HepG2 (cell line): ENCODE measurements around the gene CTCF. TPM values are rescaled to one million over a fixed set of nuclear protein-coding genes. Genes with fewer than 3 reads are reported as not detected.

Experiments
- ATAC-seq: fragments of 200-7000 bp; cut with Tn5 transposase; 3 replicates; pipeline ENCODE4 v1.9.1; 2020; ENCODE audit warnings: mild to moderate bottlenecking, moderate library complexity
- BruUV-seq: library from RNA; stranded (reverse); fragments of 400-500 nt; replicated peaks from 2 replicates; lab custom pipeline; 2021; lab: Mats Ljungman, UMichigan
- CTCF ChIA-PET: fragments of 300-600 bp; formaldehyde crosslinking; extraction: SDS; loops from one replicate; lab custom pipeline; 2021; ENCODE audit warnings: low total read pairs, inconsistent platforms, low intra/inter-chr PET ratio; lab: Yijun Ruan, JAX
- POLR2A ChIA-PET: fragments of 350-600 bp; sonication (Branson Sonifier 250); formaldehyde crosslinking; loops from one replicate; lab custom pipeline; 2020; ENCODE audit warnings: antibody characterized with exemption, inconsistent platforms; lab: Yijun Ruan, JAX
- DNase-seq: peaks from one replicate; pipeline ENCODE4 v3.0.0-alpha.2; 2015; ENCODE audit warnings: low spot score
- FAIRE-seq: peaks from 3 replicates; lab custom pipeline; 2011; peaks lifted over from hg19 to GRCh38; lab: Jason Lieb, UNC
- H2AFZ ChIP-seq: one replicate; pipeline ENCODE4 v1.6.1; 2011; ENCODE audit warnings: low read length, inconsistent platforms
- H3K27ac ChIP-seq: fragments of 300-600 bp; 3 replicates; pipeline ENCODE4 v1.8.0; 2011; ENCODE audit warnings: mixed run types, mild to moderate bottlenecking, mixed read lengths, low read length, inconsistent platforms; ENCODE audit not compliant: insufficient read depth; ENCODE audit errors: extremely low read length
- H3K27me3 ChIP-seq, 2 experiments: fragments of 200-600 bp in 1 of 2; 2 replicates in 1 of 2; 3 replicates in 1 of 2; pipeline versions ENCODE4 v1.6.0 to v1.8.0; 2011; ENCODE audit warnings: low read length in 2 of 2, mild to moderate bottlenecking in 2 of 2, moderate library complexity in 2 of 2, inconsistent platforms in 1 of 2; ENCODE audit not compliant: insufficient read depth in 2 of 2, control insufficient read depth in 1 of 2
- H3K36me3 ChIP-seq, 2 experiments: fragments of 200-600 bp in 1 of 2; replicated peaks in 1 of 2; 2 replicates in 1 of 2; 3 replicates in 1 of 2; pipeline versions ENCODE4 v1.5.1 to v1.8.0; 2011; ENCODE audit warnings: low read length in 2 of 2, inconsistent platforms in 1 of 2; ENCODE audit not compliant: insufficient read depth in 2 of 2, control insufficient read depth in 1 of 2
- H3K4me1 ChIP-seq: 2 replicates; pipeline ENCODE4 v1.5.1; 2012; ENCODE audit warnings: low read length, inconsistent platforms; ENCODE audit not compliant: insufficient read depth
- H3K4me2 ChIP-seq: 2 replicates; pipeline ENCODE4 v1.6.0; 2011; ENCODE audit warnings: low read depth, low read length, inconsistent platforms
- H3K4me3 ChIP-seq, 3 experiments: fragments of 200-600 bp in 1 of 3; sonication (generic), shearing (Covaris generic) in 1 of 3; replicated peaks in 1 of 3; 2 replicates each; pipeline ENCODE4 v1.5.1; 2011 to 2016; ENCODE audit warnings: low read length in 3 of 3, inconsistent platforms in 2 of 3, low read depth in 2 of 3, mild to moderate bottlenecking in 2 of 3, control low read depth in 1 of 3, mixed read lengths in 1 of 3; ENCODE audit not compliant: insufficient read depth in 1 of 3
- H3K79me2 ChIP-seq: one replicate; pipeline ENCODE4 v1.6.1; 2011; ENCODE audit warnings: low read length, inconsistent platforms; ENCODE audit not compliant: insufficient read depth
- H3K9ac ChIP-seq: 2 replicates; pipeline ENCODE4 v1.6.0; 2011; ENCODE audit warnings: mild to moderate bottlenecking, low read depth, low read length, inconsistent platforms; ENCODE audit not compliant: insufficient read depth
- H3K9me3 ChIP-seq: 2 replicates; pipeline ENCODE4 v1.5.1; 2012; ENCODE audit warnings: mild to moderate bottlenecking, low read length
- H4K20me1 ChIP-seq: 2 replicates; pipeline ENCODE4 v1.6.0; 2011; ENCODE audit warnings: inconsistent platforms, mild to moderate bottlenecking, low read length, moderate library complexity; ENCODE audit not compliant: insufficient read depth
- AHR ChIP-seq: IDR thresholded peaks from 2 replicates; pipeline ENCODE4 v1.6.1; 2018; ENCODE audit warnings: missing genetic modification reagents, missing compliant biosample characterization
- HINFP ChIP-seq: sonication (generic); formaldehyde crosslinking; IDR thresholded peaks from 2 replicates; pipeline ENCODE4 v1.4.0; 2020; ENCODE audit warnings: low read depth, mild to moderate bottlenecking, missing genetic modification reagents
- PITX1 ChIP-seq: sonication (generic); formaldehyde crosslinking; IDR thresholded peaks from 2 replicates; pipeline ENCODE4 v1.5.1; 2020; ENCODE audit warnings: mild to moderate bottlenecking, missing genetic modification reagents
- PRDM15 ChIP-seq: sonication (generic); formaldehyde crosslinking; IDR thresholded peaks from 2 replicates; pipeline ENCODE4 v1.4.0; 2020; ENCODE audit warnings: missing genetic modification reagents
- PTBP1 ChIP-seq: fragments of 200-400 bp; formaldehyde crosslinking; IDR thresholded peaks from 2 replicates; pipeline ENCODE4 v1.6.1; 2018; ENCODE audit warnings: low read length, low read depth; ENCODE audit not compliant: poor library complexity, severe bottlenecking
- RARA ChIP-seq: IDR thresholded peaks from 2 replicates; pipeline ENCODE4 v1.6.1; 2016; ENCODE audit warnings: missing genetic modification reagents, missing compliant biosample characterization
- SALL1 ChIP-seq: sonication (generic); formaldehyde crosslinking; IDR thresholded peaks from 2 replicates; pipeline ENCODE4 v1.8.0; 2022; ENCODE audit warnings: mild to moderate bottlenecking, missing genetic modification reagents
- TGIF2 ChIP-seq: IDR thresholded peaks from 2 replicates; pipeline ENCODE4 v1.6.1; 2016; ENCODE audit warnings: control low read depth, missing compliant biosample characterization
- ZFP37 ChIP-seq: sonication (generic); formaldehyde crosslinking; IDR thresholded peaks from 2 replicates; pipeline ENCODE4 v1.4.0; 2020; ENCODE audit warnings: missing genetic modification reagents, borderline replicate concordance
- ZNF512B ChIP-seq: sonication (generic); formaldehyde crosslinking; IDR thresholded peaks from 2 replicates; pipeline ENCODE4 v1.5.1; 2020; ENCODE audit warnings: missing genetic modification reagents, mild to moderate bottlenecking, borderline replicate concordance
- ZNF704 ChIP-seq: sonication (generic); formaldehyde crosslinking; IDR thresholded peaks from 2 replicates; pipeline ENCODE4 v1.8.1; 2023; ENCODE audit warnings: mild to moderate bottlenecking, inconsistent platforms, moderate library complexity, missing genetic modification reagents, borderline replicate concordance
- WGBS: methylation state at CpG from one replicate; pipeline ENCODE4 v1.1.6; 2017; ENCODE audit warnings: low lambda C conversion rate; 5-methylcytosine and 5-hydroxymethylcytosine counted together
- in situ Hi-C: cut with HindIII; loops from 2 replicates; pipeline ENCODE4 v1.10.0; 2017; ENCODE audit warnings: low pct_unique_long_range_greater_than_20kb; ENCODE audit not compliant: extremely low pct_ligation_motif_present
- intact Hi-C: fragments of 100-400 bp; cut with micrococcal nuclease; formaldehyde crosslinking; loops from one replicate; pipeline ENCODE4 v1.10.0; 2022; ENCODE audit not compliant: unreplicated experiment
- polyA plus RNA-seq, 8 experiments: library from polyadenylated mRNA; depleted of rRNA in 3 of 8; stranded (reverse) in 7 of 8; unstranded in 1 of 8; fragments of >200 nt; fragmentation: Illumina TruSeq in 4 of 8; extraction: Trizol in 4 of 8; gene quantifications; 2 replicates each; pipeline versions ENCODE4 v1.2.1 to v1.2.3, GENCODE V29; 2011 to 2016; ENCODE audit warnings: low read depth in 4 of 8, missing spikeins in 1 of 8, mixed read lengths in 1 of 8; ENCODE audit not compliant: insufficient read depth in 1 of 8
- total RNA-seq, 5 experiments: library from RNA; depleted of rRNA; stranded (reverse); fragments of >200 nt; fragmentation: Illumina TruSeq; extraction: Trizol; gene quantifications; 2 replicates each; pipeline ENCODE4 v1.2.3, GENCODE V29; 2016; ENCODE audit warnings: low read depth in 1 of 5

CTCF gene
- total and polyA plus RNA-seq, 2 of the 13 experiments (the other 11 are each of a cell fraction or from before 2014, with no cell fraction given) = 19.5 to 37.5 TPM

- peak overlapping the region; percentile 76 for H3K9ac ChIP-seq
- peaks cover 39% of the 10 kb centered on the region for H3K4me1 ChIP-seq
- H3K4me2 ChIP-seq = peak overlapping the region; percentile 98
- H3K79me2 ChIP-seq = no peaks in the 10 kb centered on the region
- FAIRE-seq = peak; percentile 98
- intact Hi-C loops = loop anchor here (1.0 kb wide), 1 partner anchor 147 kb away; no protein-coding TSS in a partner anchor
- H3K9me3 ChIP-seq = no peaks in the 10 kb centered on the region
- no peak overlapping the region for H2AFZ ChIP-seq
- peak overlapping the region; percentile 77 to 96 (median 88) for H3K4me3 ChIP-seq
- no peaks in the 10 kb centered on the region; a peak in 1 of 5 replicates for H3K27me3 ChIP-seq
- WGBS = 6% methylated on average over 7 of the region's 18 CpGs
- in situ Hi-C loops = loop anchor here (5.0 to 10.0 kb wide), 2 partner anchors 139 to 267 kb away; partner anchors contain the start of genes CTRL, PSMB10, RANBP10 and TSNAXIP1
- no peaks in the 10 kb centered on the region for H4K20me1 ChIP-seq
- peak; percentile 88 for ATAC-seq
- no TSS peak for BruUV-seq
- ChIA-PET CTCF (interaction anchor here (0.7 to 4.2 kb wide), 9 partner anchors 15 to 174 kb away, joined by 3 to 118 read pairs (median 8); partner anchors contain the start of genes CARMIL2, CTCF and THAP11), POLR2A (interaction anchor here (0.6 to 3.8 kb wide), 8 partner anchors 51 to 417 kb away, joined by 3 to 28 read pairs (median 4); partner anchors contain the start of genes ATP6V0D1, CTCF, GFOD2 and RANBP10)
- peak; percentile 96 for DNase-seq
- H3K36me3 ChIP-seq = 0 out of 5 replicates have a peak, but pooled peaks cover 0 to 3% of the 10 kb centered on the region in 2 experiments
- peak overlapping the region; percentile 21 for H3K27ac ChIP-seq
- TF ChIP-seq AHR (CRISPR knock-in tag) (peak; percentile 3; the same call in 1 of the 2 replicates), ZFP37 (peak; percentile 84; the same call in 1 of the 2 replicates), RARA (peak; percentile 27; the same call in 1 of the 2 replicates), TGIF2 (CRISPR knock-in tag) (peak; percentile 65; the same call in 1 of the 2 replicates), PITX1 (peak; percentile 77; the same call in 1 of the 2 replicates), ZNF512B (peak; percentile 60; the same call in 1 of the 2 replicates), PRDM15 (CRISPR knock-in tag) (no peak), HINFP (CRISPR knock-in tag) (peak; percentile 60; the same call in 1 of the 2 replicates), ZNF704 (CRISPR knock-in tag) (0 out of 2 replicates have a peak, but pooled peaks have one; percentile 79), SALL1 (peak; percentile 87), PTBP1 (no peak)
Measured at GRCh38 chr16:67667817-67668494, 105.6 kb downstream of the CTCF start.
